Effector memory CD4-positive, alpha-beta T cell (primary cell): ENCODE results near the gene DHPS.
"Not testable (repeated sequence)": the region's sequence is repeated elsewhere in the genome, so short reads cannot be mapped to it uniquely, and the experiment has no call there.

Experiments
- DNase-seq, 3 donors: peaks; one replicate each; pipeline ENCODE4 v3.0.0-alpha.2; 2020
- H3K27ac ChIP-seq: 2 replicates; pipeline ENCODE4 v1.7.0; 2013; ENCODE audit warnings: mild to moderate bottlenecking, low read length, moderate library complexity; ENCODE audit not compliant: insufficient read depth, poor library complexity, severe bottlenecking
- H3K27me3 ChIP-seq: replicated peaks from 2 replicates; pipeline ENCODE4 v1.7.0; 2013; ENCODE audit warnings: mild to moderate bottlenecking, low read length; ENCODE audit not compliant: insufficient read depth, control insufficient read depth, poor library complexity, severe bottlenecking
- H3K36me3 ChIP-seq: 2 replicates; pipeline ENCODE4 v1.7.0; 2013; ENCODE audit warnings: mild to moderate bottlenecking, low read length, moderate library complexity; ENCODE audit not compliant: control insufficient read depth, insufficient read depth
- H3K4me1 ChIP-seq: 2 replicates; pipeline ENCODE4 v1.7.0; 2013; ENCODE audit warnings: low read length, mild to moderate bottlenecking; ENCODE audit not compliant: control insufficient read depth, insufficient read depth, poor library complexity, severe bottlenecking
- H3K4me3 ChIP-seq: 2 replicates; pipeline ENCODE4 v1.7.0; 2013; ENCODE audit warnings: low read length, low read depth, mild to moderate bottlenecking; ENCODE audit not compliant: insufficient read depth, poor library complexity, severe bottlenecking
- H3K9me3 ChIP-seq: 2 replicates; pipeline ENCODE4 v1.7.0; 2013; ENCODE audit warnings: mild to moderate bottlenecking, low read length, moderate library complexity; ENCODE audit not compliant: control insufficient read depth

Gene DHPS

DNA sequence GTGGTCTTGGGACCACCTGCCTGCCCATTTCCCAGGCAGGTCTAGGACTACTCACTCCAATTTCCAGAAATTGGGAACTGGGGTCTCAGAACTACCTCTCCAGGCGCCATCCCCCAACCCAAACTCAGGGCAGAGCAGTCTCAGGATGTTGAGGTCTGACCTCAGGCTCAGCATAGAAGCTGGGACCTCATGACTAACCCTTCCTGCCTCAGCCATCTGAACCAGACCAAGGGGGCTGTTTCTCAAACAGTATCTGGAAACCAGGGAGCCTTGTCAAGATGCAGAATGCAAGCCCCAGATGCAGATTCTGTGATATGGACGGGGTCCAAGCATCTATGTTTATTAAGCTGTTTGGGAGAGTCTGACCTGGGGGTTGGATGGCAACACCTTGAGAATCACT lies 13.4 kb upstream of the DHPS start:
- Histone ChIP-seq H3K9me3 (no peaks in the 10 kb centered on the region), H3K4me1 (peaks cover 11% of the 10 kb centered on the region), H3K36me3 (no peaks in the 10 kb centered on the region), H3K27me3 (no peaks in the 10 kb centered on the region), H3K27ac (no peak overlapping the region), H3K4me3 (no peak overlapping the region)
- no peak for DNase-seq

DNA sequence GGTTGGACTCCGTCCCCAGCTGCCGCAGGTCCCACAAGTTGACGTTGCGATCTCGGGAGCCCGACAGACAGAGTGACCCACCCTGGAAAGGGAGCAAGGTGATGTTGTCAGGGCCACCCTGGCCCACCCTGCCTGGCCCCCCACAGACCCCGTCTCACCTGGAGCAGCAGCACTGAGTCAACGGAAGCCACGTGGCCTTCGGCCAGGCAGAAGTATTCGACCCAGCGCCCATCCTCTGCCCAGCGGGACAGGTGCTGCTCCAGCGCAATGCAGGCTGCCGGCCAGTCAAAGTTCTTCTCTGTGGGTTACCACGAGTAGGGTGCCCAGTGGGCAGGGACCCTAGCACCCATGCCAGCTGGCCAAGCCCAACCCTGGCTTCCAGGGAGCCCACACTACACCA lies 13.0 kb upstream of the DHPS start:
- Histone ChIP-seq H3K27me3 (no peaks in the 10 kb centered on the region), H3K4me1 (peaks cover 11% of the 10 kb centered on the region)
- no peak for DNase-seq

DNA sequence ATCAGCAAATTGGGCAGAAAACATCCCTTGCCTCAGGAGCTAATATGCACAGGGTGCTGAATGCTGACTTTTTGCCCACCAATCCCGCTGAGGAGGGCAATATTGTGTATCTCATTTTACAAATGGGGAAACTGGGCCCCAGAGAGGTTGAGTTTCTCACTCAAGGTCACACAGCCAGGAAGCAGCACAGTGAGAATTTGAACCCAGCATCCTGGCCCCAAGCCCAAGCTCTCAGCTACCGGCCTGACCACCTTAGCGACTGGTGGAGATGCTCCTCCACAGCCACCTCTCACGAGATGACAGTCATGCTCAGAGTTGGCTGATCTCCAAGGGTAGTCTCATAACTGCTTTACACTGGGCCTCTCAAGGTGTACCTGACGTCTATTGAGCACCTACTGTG lies 11.3 kb upstream of the DHPS start:
- Histone ChIP-seq H3K4me1 (peaks cover 11% of the 10 kb centered on the region), H3K36me3 (no peaks in the 10 kb centered on the region), H3K27me3 (no peaks in the 10 kb centered on the region), H3K9me3 (no peaks in the 10 kb centered on the region), H3K4me3 (no peak overlapping the region), H3K27ac (no peak overlapping the region)
- DNase-seq = no peak

More for the DNA sequence above, 13.0 kb upstream of the DHPS start:
- Histone ChIP-seq H3K36me3 (no peaks in the 10 kb centered on the region), H3K9me3 (no peaks in the 10 kb centered on the region), H3K4me3 (no peak overlapping the region), H3K27ac (no peak overlapping the region)

DNA sequence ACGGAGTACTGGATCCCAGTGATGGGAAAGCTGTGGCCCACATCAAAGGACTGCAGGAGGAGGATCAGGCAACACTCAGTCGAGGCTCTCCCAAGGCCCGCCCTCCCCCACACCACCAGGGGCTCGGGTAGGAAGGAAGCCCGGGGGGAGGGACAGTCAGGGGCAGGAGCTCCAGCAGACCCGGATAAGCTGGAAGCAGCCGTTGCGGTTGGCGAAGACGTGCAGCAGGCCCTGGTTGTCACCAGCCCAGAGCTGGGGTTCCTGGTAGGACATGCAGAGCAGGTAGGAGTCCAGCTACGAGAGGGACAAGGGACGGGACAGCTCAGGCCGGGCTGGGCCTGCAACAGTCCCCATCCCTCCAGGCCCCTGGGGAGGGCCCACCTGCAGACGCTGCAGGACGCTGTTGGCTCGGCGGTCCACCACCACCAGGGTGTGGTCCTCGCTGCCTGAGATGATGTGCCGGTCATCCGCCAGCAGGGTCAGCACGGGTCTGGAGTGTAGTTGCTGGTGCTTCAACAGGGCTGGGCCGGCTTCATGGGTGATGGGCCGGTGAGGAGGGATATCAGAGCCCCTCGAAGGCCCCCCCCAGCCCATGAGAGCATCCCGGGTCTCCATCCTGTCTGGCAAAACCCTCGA lies 8.0 kb upstream of the DHPS start:
- Histone ChIP-seq H3K9me3 (no peaks in the 10 kb centered on the region), H3K4me1 (no peaks in the 10 kb centered on the region), H3K27me3 (no peaks in the 10 kb centered on the region), H3K36me3 (no peaks in the 10 kb centered on the region), H3K4me3 (no peak overlapping the region), H3K27ac (no peak overlapping the region)
- DNase-seq = no peak

DNA sequence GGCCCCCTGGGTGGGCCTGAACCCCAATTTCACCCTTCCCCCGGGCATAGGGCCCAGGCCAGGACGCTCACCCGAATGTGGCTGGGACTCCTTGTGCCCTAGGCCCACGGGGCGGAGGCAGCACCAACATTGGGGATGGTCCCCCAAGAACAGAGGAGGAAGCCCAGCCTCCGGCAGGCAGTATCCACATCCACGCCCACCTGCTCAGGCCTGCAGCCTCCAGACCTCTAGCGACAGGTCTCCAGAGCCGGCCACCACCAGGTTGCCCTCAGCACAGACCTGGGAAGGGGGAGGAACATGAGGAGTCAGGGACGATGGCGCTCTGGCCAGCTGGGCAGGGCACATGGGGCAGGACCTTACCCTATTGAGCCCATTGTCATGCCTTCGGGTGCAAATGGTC lies 7.3 kb upstream of the DHPS start:
- no peaks in the 10 kb centered on the region for H3K4me1 ChIP-seq
- no peaks in the 10 kb centered on the region for H3K27me3 ChIP-seq
- H3K4me3 ChIP-seq = no peak overlapping the region
- H3K27ac ChIP-seq = no peak overlapping the region
- H3K9me3 ChIP-seq = no peaks in the 10 kb centered on the region
- no peak for DNase-seq
- H3K36me3 ChIP-seq = no peaks in the 10 kb centered on the region

DNA sequence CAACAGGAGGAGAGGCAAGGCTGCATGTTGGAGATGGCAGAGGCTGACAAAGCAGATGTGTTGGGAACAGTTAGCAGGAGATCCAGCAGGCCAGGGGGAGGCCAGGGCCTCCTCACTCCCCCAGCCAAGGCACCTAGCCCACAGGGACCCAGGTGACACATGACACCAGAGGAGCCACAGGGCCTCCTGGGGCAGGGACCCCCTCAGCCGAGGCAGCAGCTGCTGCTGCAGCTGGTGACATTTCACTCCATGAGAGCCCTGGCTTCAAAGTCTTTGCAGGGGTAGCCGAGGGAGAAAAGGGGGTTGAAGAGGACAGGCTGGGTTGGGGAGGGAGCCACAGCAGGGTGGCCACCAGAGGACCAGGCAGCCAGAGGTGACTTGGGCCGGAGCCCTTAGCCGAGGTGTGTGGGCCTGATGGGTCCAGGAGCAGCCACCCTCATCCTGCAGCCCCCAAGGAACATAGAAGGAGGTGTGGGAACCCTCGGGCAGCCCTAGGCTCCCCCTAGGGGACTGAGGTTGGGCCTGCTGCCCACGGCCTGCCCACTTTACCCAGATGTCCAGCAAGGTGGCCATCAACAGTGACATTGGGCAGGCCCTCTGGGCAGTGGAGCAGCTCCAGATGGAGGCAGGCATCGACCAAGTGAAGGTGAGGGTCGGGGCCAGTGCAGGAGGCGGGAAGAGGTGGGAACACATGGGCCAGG lies 6.0 kb upstream of the DHPS start, which contains the start of gene GNG14:
TSS of gene GNG14 (plus strand) at position 503 of the 701 bp plus-strand sequence. CDS start at position 554, 51 bp downstream.
- no peaks in the 10 kb centered on the region for H3K27me3 ChIP-seq
- H3K27ac ChIP-seq = no peak within 1 kb of the TSS
- H3K4me1 ChIP-seq = no peaks in the 10 kb centered on the region
- H3K9me3 ChIP-seq = no peaks in the 10 kb centered on the region
- no peak within 1 kb of the TSS for H3K4me3 ChIP-seq
- no peaks in the 10 kb centered on the region for H3K36me3 ChIP-seq
- DNase-seq = no peak

DNA sequence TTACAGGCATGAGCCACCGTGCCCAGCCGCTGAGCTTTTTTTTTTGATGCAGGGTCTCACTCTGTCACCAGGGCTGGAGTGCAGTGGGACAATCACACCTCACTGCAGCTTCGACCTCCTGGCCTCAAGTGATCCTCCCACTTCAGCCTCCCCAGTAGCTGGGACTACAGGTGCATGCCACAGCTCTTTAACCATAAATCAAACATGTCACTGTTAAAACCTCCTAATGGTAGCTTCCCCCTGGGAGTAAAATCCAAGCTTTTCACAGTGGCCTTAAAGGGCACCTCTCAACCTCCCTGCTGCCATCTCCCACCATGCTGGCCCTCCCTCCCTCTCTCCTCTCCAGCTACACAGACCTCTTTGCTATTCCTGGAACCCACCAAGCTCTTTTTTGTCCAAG lies 4.2 kb upstream of the DHPS start:
- Histone ChIP-seq H3K27me3 (no peaks in the 10 kb centered on the region), H3K36me3 (no peaks in the 10 kb centered on the region), H3K4me1 (peaks cover 7% of the 10 kb centered on the region), H3K27ac (no peak overlapping the region), H3K9me3 (no peaks in the 10 kb centered on the region), H3K4me3 (no peak overlapping the region)
- DNase-seq = no peak

DNA sequence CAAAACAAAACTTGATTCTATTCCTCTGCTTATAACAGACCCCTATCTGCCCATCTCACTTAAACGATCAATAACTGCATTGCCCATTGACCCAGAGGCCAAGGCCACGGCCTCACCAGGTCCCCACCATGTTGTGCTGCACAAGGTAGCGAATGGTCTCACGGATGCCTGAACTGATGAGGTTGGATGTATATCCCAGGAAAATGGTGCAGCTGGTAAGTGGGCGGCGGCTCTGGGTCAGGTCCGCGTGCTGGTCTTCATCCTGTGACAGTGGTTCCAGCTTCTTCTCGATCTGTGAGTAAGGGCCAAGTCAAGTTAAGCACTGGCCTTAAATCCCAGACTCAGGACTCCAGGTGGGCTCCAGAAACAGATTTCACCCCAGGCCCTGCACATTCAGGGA lies 1.6 kb downstream of the DHPS start:
- Histone ChIP-seq H3K36me3 (peaks cover 46% of the 10 kb centered on the region), H3K4me1 (peaks cover 22% of the 10 kb centered on the region), H3K9me3 (no peaks in the 10 kb centered on the region), H3K4me3 (no peak overlapping the region), H3K27me3 (no peaks in the 10 kb centered on the region), H3K27ac (no peak overlapping the region)
- no peak for DNase-seq

DNA sequence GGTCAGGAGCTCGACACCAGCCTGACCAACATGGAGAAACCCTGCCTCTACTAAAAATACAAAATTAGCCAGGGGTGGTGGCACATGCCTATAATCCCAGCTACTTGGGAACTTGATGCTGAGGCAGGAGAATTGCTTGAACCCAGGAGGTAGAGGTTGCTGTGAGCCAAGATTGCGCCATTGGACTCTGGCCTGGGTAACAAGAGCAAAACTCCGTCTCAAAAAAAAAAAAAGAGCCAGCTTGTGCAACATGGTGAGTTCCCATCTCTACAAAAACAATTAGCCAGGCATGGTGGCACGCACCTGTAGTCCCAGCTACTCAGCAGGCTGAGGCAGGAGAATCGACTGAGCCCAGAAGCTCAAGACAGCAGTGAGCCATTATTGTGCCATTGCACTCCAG lies 3.6 kb downstream of the DHPS start:
- Histone ChIP-seq H3K4me1 (peaks cover 22% of the 10 kb centered on the region), H3K36me3 (peaks cover 59% of the 10 kb centered on the region)
- DNase-seq, H3K27me3 ChIP-seq, H3K4me3 ChIP-seq, H3K27ac ChIP-seq, H3K9me3 ChIP-seq: not testable (repeated sequence)

DNA sequence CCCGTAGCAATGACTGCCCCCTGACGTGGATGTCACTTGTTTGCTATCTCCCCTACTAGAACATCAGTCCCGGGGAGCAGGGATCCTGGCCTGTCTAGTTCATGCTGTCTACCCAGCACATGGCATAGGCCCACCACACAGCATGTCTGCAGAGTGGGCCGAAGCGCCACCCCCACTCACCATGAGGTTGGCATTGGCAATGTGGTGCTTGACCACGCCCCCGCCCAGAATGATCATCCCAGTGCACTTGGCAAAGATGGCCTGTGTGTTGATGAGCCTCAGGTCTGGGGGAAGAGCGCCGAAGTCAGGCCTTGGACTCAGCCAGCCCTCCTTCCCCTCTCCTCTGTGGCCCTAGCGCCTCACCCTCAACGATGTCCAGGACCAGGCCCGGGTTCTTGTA lies 4.8 kb downstream of the DHPS start:
- Histone ChIP-seq H3K4me1 (peaks cover 22% of the 10 kb centered on the region), H3K27me3 (no peaks in the 10 kb centered on the region), H3K9me3 (no peaks in the 10 kb centered on the region), H3K4me3 (no peak overlapping the region), H3K27ac (no peak overlapping the region), H3K36me3 (peaks cover 65% of the 10 kb centered on the region)
- no peak for DNase-seq
